Measurements from ENCODE around the gene CRIM1. TPM values are rescaled to one million over a fixed set of nuclear protein-coding genes. Genes with fewer than 3 reads are reported as not detected.
A peak's percentile ranks its signal among the peaks of the same experiment; 100 is the strongest.

The CRIM1 gene
- total and polyA plus RNA-seq, 12 donors = 14.1 to 83.6 (median 54.8) TPM

DNA sequence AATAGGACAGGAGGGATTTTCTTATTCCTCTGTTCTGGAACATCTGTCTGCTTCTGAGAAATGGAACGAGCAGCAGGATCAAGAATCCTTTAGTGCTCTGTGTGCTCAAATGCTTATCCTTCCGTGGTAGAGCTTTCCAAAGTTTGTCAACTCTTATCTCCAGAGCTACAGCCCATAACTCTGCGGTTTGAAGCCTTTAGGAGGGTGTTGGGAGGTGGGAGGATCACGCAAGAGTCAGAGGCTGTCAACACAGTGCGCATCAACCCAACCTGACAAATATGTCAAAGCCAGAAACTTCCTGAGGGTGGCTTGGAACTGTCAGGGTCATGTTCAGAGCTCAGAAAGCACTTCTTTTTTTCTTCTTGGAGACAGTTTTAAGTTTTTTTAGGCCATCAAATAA lies 95.9 kb downstream of the CRIM1 start:
- Histone ChIP-seq H3K27me3 (no peaks in the 10 kb centered on the region), H3K4me3 (no peak overlapping the region), H3K27ac (peak overlapping the region in 7 of 10 donors; percentile 5 to 80 (median 59)), H3K9me3 (no peaks in the 10 kb centered on the region), H3K36me3 (peaks cover 0 to 26% (median 4%) of the 10 kb centered on the region in 9 donors), H3K4me1 (peaks cover 4 to 93% (median 62%) of the 10 kb centered on the region in 9 donors)
- DNase-seq (no peak), ATAC-seq (peak in 4 of 8 donors; percentile 17 to 39 (median 26))
- 54 to 61% methylated on average over 5 of the region's 5 CpGs for WGBS, 2 donors
- TF ChIP-seq, protein P1, sequence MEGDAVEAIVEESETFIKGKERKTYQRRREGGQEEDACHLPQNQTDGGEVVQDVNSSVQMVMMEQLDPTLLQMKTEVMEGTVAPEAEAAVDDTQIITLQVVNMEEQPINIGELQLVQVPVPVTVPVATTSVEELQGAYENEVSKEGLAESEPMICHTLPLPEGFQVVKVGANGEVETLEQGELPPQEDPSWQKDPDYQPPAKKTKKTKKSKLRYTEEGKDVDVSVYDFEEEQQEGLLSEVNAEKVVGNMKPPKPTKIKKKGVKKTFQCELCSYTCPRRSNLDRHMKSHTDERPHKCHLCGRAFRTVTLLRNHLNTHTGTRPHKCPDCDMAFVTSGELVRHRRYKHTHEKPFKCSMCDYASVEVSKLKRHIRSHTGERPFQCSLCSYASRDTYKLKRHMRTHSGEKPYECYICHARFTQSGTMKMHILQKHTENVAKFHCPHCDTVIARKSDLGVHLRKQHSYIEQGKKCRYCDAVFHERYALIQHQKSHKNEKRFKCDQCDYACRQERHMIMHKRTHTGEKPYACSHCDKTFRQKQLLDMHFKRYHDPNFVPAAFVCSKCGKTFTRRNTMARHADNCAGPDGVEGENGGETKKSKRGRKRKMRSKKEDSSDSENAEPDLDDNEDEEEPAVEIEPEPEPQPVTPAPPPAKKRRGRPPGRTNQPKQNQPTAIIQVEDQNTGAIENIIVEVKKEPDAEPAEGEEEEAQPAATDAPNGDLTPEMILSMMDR (IDR thresholded peaks at IDR 0.05) = no peak
- intact Hi-C loops (cut with DNase I) = loop anchor here in 2 of 10 donors (10.0 kb wide), 1 partner anchor 97 kb away; the partner anchor contains the start of gene CRIM1 (in 2 of the 2)

DNA sequence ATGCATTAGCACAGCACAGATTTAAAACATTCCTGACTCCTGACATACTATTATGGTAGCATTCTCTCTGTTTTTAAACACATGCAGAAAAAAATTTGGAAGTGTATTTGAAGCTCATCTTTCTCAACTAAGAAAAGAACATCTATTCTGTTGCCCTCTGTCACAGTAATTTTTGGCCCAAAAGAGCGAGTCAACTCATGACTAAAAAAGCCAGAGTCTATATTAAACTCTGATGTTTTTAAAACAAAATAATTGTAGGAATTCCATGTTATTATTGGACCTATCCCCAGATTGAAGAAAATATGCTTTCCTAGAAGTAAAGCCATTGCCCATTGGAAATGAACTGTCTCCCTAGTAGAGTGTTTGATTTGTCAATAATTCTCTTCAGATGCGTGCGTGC lies 96.7 kb downstream of the CRIM1 start:
- TF ChIP-seq, protein P1 (IDR thresholded peaks at IDR 0.05) = no peak
- 61 to 71% methylated on average over 3 of the region's 3 CpGs for WGBS, 2 donors
- Histone ChIP-seq H3K27me3 (no peaks in the 10 kb centered on the region), H3K4me3 (no peak overlapping the region), H3K4me1 (peaks cover 4 to 98% (median 69%) of the 10 kb centered on the region in 9 donors), H3K9me3 (no peaks in the 10 kb centered on the region), H3K27ac (peak overlapping the region in 3 of 10 donors; percentile 5 to 80 (median 40)), H3K36me3 (peaks cover 0 to 19% (median 4%) of the 10 kb centered on the region in 9 donors)
- intact Hi-C loops (cut with DNase I) = loop anchor here in 2 of 10 donors (10.0 kb wide), 1 partner anchor 97 kb away; the partner anchor contains the start of gene CRIM1 (in 2 of the 2)
- ATAC-seq (no peak), DNase-seq (no peak)

DNA sequence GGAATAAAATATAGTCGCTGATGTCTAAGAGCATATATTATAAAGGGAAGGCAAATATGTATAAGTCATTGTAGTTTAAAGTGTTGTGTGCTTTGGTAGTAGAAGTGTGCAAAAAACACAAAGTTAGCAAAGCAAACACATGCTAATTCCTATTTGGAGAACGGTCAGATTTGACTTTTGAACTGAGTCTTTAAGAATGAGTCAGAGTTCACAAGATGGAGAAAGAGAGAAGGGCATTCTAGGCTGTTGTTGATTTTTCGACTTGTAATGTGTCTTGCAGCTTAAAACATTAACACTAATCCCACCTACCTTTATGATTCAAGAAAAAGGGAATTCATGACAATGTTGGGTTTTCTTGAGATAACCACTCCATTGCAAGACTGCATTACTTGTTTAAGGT lies 98.1 kb downstream of the CRIM1 start:
- Histone ChIP-seq H3K9me3 (no peaks in the 10 kb centered on the region), H3K27ac (no peak overlapping the region), H3K36me3 (peaks cover 0 to 16% (median 0%) of the 10 kb centered on the region in 9 donors), H3K27me3 (no peaks in the 10 kb centered on the region), H3K4me1 (peaks cover 1 to 97% (median 72%) of the 10 kb centered on the region in 9 donors), H3K4me3 (no peak overlapping the region)
- TF ChIP-seq, protein P1 (IDR thresholded peaks at IDR 0.05) = no peak
- intact Hi-C loops (cut with DNase I) = loop anchor here in 2 of 10 donors (10.0 kb wide), 1 partner anchor 99 kb away; the partner anchor contains the start of gene CRIM1 (in 2 of the 2)
- ATAC-seq (no peak), DNase-seq (no peak)
- 95 to 96% methylated on average over 3 of the region's 3 CpGs for WGBS, 2 donors

DNA sequence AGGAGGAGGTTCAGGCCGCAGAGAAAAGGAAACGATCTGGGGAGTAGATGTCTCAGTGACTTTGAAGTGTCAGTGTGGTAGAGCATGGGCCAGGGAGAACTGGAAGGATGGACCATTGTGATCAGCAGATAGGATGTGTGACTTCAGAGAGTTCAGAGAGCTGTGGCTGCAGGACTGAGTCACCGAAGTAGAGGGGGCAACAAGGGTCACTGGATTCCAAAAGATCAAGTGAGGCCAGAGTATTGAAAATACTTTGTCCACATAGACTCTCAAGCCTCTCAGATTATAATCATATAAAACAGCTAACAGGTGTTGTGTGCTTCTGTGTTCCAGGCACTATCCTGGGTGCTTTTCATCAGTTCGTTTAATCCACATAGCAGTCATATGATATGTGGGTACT lies 99.4 kb downstream of the CRIM1 start:
- H3K4me3 ChIP-seq = no peak overlapping the region
- TF ChIP-seq, protein P1 (IDR thresholded peaks at IDR 0.05) = no peak
- no peaks in the 10 kb centered on the region for H3K27me3 ChIP-seq
- ATAC-seq (no peak), DNase-seq (no peak)
- H3K9me3 ChIP-seq = no peaks in the 10 kb centered on the region
- intact Hi-C loops (cut with DNase I) = loop anchor here in 7 of 10 donors (5.0 to 10.0 kb wide), 3 partner anchors 43 to 100 kb away; partner anchors contain the start of gene CRIM1 (in 6 of the 7)
- WGBS, 2 donors = 80 to 81% methylated on average over 4 of the region's 4 CpGs
- H3K27ac ChIP-seq = peak overlapping the region in 4 of 10 donors; percentile 42 to 90 (median 66)
- peaks cover 0 to 15% (median 0%) of the 10 kb centered on the region in 9 donors for H3K36me3 ChIP-seq
- peaks cover 0 to 93% (median 71%) of the 10 kb centered on the region in 9 donors for H3K4me1 ChIP-seq
